Measurements from ENCODE around the gene NOS1AP.
"Not testable (repeated sequence)": the region's sequence is repeated elsewhere in the genome, so short reads cannot be mapped to it uniquely, and the experiment has no call there.

The NOS1AP gene

GRCh38 chr1:162069334-162070093 lies at the start of gene NOS1AP:
TSS of gene NOS1AP (plus strand) at chr1:162069691. CDS start at chr1:162070178, 487 bp downstream.
- DNase-seq: peak; percentile 42

- DNase-seq: no peak
Observed at GRCh38 chr1:162020150-162020549, 49.3 kb upstream of the NOS1AP start.

DNA sequence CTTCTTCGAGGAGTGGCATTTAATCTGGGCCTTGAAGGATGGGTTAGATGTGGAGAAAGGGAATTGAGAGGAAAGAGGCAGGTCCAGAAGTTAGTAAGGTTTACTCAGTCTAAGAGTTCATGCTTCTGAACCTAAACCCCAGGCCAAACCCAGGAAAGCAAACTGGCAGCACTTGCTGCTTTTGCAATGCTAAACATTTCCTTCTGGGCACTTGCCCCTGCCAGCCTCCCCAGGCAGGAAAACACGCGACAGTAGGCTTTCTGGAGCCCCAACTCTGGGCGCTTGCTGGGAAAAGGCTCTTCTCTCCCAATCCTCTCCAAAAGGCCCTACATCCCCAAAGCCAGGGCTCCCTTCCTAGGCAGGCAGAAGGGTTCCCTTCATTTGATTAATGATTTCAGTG lies 48.4 kb upstream of the NOS1AP start:
- DNase-seq: no peak

DNA sequence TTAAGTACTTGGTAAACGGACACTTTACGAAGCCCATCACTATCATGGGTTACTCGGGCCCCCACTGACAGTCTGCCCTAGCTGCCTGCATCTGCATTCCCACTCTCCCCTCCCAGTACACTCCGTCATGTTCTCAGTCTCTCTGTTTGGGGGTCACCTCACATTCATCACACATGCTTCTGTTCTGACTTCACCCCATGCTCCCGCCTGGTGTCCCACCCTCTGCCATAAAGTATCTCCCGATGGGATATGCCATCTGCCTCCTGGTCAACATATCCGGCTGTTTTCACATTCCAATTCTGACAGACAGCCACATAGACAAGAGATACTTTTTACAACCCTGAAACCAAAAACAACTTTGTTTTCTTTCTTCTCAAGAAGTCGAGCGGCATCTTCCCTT lies 46.9 kb upstream of the NOS1AP start:
- DNase-seq: no peak

GRCh38 chr1:162023181-162023546 lies 46.3 kb upstream of the NOS1AP start:
- DNase-seq: no peak

- no peak for DNase-seq
Observed at GRCh38 chr1:162023547-162024501, 45.7 kb upstream of the NOS1AP start, which contains the start of gene OLFML2B. TSS of gene OLFML2B (minus strand) at chr1:162023869. CDS start at chr1:162023430, 439 bp downstream.

- no peak for DNase-seq
Observed at GRCh38 chr1:162025541-162025940, 44.0 kb upstream of the NOS1AP start.

DNA sequence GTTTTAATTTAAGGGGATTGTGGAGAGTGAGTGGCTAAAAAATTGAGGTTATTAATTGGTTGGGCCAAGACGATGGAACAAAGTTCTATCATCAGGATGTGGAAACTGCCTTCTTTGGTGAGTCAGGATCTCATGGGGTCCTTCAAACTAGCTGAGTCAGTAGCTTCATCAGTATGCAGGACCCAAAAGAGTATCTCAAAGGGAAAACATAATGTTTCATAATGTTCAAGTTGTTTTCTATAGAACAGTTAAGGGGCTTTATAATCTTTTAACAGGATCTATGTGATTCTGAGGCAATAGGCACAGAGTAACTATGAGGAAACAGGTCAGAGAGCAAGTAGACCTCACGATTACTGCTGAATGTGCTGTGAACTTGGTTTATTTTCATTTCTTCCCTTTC lies 42.6 kb upstream of the NOS1AP start:
- no peak for DNase-seq

DNA sequence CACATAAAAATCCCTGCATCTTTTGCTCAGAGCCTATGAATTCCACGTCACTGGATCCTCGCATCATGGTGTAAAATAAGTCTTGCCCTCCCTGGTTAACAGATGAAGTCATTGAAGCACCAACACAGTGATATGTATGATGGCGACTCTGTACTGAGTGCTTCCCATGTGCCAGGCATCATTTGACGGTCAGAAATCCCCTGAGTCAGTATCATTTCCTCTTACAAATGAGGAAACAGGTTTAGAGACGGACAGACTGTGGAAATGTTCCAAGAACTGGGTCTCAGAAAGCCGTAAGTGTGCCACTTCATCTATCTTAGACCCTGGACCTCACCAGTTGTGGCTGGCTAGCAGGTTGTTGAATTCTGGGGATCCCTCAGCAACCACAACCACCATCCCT lies 40.8 kb upstream of the NOS1AP start:
- no peak for DNase-seq

DNA sequence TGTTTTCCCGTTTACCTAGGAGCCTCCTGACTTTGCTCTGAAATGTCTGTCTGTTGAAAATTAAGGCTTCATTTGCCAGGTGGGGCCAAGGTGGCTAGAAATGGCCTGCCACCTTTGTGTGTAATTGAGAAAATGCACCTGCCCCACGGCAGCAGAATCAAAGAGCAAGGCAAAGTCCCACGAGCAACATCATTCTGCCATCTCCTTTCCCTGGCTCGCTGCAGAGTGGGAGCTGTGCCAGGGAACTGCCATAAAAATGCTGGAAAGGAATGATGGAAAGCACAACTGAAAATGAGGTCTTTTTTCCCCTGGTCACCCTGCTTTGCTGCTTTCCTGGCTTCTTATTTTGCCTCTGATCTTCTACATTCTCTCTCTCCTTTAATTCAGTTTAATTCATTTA lies 40.3 kb upstream of the NOS1AP start:
- no peak for DNase-seq

DNA sequence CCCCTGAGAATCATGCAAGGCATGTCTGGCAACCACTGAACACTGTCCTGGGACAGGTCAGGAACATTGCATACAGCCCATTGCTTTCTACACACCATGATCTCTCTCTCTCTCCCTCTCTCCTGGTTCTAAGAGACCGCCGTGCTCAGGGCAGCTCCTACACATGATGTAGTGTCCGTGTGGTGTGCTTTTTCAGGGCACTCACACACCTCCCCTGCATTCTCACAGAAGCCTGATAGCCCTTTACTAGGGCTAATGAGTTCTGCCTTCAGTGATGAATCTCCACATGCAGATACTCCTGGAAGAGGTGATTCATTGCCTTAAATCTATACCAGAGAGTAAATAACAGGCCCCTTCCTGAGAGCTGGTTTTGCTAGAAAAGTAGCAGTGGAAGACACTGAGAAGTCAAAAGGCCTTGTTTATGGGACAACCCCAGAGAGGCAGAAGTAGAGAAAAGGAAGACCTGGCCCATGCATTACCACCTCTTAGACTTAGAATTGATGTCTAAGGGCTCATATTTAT lies 38.7 kb upstream of the NOS1AP start:
- DNase-seq: no peak

- peak; percentile 34 for DNase-seq
Observed at GRCh38 chr1:162033428-162033827, 36.1 kb upstream of the NOS1AP start.

GRCh38 chr1:162035241-162035640 lies 34.2 kb upstream of the NOS1AP start:
- peak; percentile 45 for DNase-seq

DNA sequence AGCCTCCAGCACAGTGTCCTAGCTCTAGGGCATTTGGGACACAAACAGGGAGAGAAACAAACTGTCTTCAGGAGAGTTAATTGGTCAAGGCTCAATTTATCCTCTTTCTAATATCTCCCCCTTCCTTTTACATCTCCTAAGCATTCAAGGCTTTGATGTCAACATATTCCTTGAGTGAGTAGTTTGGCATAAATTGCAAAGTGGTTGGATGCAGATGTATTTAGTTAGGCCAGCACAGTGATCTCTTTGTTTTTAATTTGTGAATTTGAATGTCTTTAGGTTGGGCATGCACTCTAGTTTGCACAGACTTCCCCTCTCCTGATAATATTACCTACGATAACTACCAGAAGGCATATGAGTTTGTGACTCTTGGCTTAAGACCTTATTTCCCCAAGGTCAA lies 33.3 kb upstream of the NOS1AP start:
- no peak for DNase-seq

DNA sequence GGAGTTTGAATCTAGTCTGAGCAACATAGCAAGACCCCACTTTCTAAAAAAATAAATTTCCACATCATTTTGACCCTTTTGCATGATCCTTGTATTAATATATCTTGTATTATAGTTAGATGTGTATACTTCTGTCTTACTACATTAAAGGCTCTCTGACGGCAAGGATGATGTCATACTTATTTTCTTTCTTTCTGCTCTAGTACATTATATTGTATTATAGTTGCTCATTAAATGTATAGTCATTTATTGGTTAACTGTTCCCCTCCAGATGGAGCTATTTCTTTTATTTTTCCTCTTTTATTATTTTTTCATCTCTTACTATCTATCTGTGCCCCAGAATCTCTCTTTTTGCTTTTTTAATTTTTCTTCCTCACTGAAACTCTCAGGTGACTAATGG lies 30.9 kb upstream of the NOS1AP start:
- DNase-seq: no peak

- DNase-seq: no peak
Observed at GRCh38 chr1:162040001-162040400, 29.5 kb upstream of the NOS1AP start.

- DNase-seq: no peak
Observed at GRCh38 chr1:162040657-162041056, 28.8 kb upstream of the NOS1AP start.

- DNase-seq: no peak
Observed at GRCh38 chr1:162042361-162042760, 27.1 kb upstream of the NOS1AP start.

- DNase-seq: no peak
Observed at GRCh38 chr1:162046921-162047320, 22.6 kb upstream of the NOS1AP start.

DNA sequence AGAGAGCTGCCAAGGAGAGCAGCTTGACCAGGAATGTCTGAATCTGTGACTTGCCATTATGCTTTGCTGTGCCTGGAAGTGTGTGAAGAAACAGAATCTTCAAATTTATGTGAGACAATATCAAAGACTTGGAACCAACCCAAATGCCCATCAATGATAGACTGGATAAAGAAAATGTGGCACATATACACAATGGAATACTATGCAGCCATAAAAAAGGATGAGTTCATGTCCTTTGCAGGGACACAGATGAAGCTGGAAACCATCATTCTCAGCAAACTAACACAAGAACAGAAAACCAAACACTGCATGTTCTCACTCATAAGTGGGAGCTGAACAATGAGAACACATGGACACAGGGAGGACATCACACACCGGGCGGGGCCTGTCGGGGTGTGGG lies 15.5 kb upstream of the NOS1AP start:
- not testable (repeated sequence) for DNase-seq

- no peak for DNase-seq
Observed at GRCh38 chr1:162055062-162055461, 14.4 kb upstream of the NOS1AP start.

DNA sequence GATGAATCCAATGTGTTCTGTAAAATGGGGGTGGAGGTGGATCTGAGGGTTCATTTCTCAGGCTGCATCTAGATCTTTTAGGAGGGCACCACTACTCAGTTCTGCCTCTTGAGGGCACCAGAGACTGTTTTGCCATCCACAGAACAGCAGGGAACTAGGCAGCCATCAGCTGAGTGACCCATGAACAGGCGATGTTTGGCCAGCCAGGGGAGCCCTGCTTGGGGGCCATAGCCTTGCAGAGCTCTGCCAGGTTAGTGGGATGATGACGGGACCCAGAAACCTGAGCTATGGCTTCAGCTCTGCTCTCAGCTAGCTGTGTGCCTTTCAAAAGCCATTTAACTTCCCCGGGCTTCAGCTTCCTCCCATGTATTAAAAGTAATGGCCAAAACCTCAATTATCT lies 13.4 kb upstream of the NOS1AP start:
- DNase-seq: peak; percentile 49

GRCh38 chr1:162056579-162056978 lies 12.9 kb upstream of the NOS1AP start:
- DNase-seq: no peak

- DNase-seq: no peak
Observed at GRCh38 chr1:162059721-162060120, 9.8 kb upstream of the NOS1AP start.

Measured in SHP77 treated with DMSO at 0.1 percent for 48 hours (cell line).